Chondrocyte (in vitro differentiated cells): ENCODE data around the gene CCDC117. TPM values are rescaled to one million over a fixed set of nuclear protein-coding genes. Genes with fewer than 3 reads are reported as not detected.
A peak's percentile ranks its signal among the peaks of the same experiment; 100 is the strongest.

Experiments
- DNase-seq: peaks from one replicate; pipeline ENCODE4 v3.0.0; 2021; ENCODE audit warnings: mixed read lengths, low spot score
- H3K27ac Mint-ChIP-seq: one replicate; pipeline ENCODE4 v1.8.0; 2021; ENCODE audit warnings: mild to moderate bottlenecking, moderate library complexity, mixed read lengths; ENCODE audit not compliant: unreplicated experiment
- H3K27me3 Mint-ChIP-seq: 2 replicates; pipeline ENCODE4 v1.8.0; 2021; ENCODE audit warnings: low read depth, mixed read lengths
- H3K36me3 Mint-ChIP-seq: 2 replicates; pipeline ENCODE4 v1.8.0; 2021; ENCODE audit warnings: low read depth, mixed read lengths
- H3K4me1 Mint-ChIP-seq: 2 replicates; pipeline ENCODE4 v1.8.0; 2021; ENCODE audit warnings: low read depth, mild to moderate bottlenecking, mixed read lengths
- H3K4me3 Mint-ChIP-seq: one replicate; pipeline ENCODE4 v1.8.0; 2021; ENCODE audit warnings: mild to moderate bottlenecking, moderate library complexity, mixed read lengths; ENCODE audit not compliant: unreplicated experiment
- H3K9me3 Mint-ChIP-seq: 2 replicates; pipeline ENCODE4 v1.8.0; 2021; ENCODE audit warnings: low read depth, mixed read lengths
- total RNA-seq: library from RNA; stranded (reverse); gene quantifications from 3 replicates; pipeline ENCODE4 v1.2.1, GENCODE V29; 2021
- TF ChIP-seq, protein P1 (sequence below): fragments of 200-600 bp; sonication (generic); IDR thresholded peaks from 2 replicates; pipeline ENCODE4 v1.5.0; 2021; ENCODE audit warnings: antibody characterized with exemption, mild to moderate bottlenecking, moderate library complexity

Gene CCDC117
- total RNA-seq, 1 donor from 2014 or later = 23.4 TPM

DNA sequence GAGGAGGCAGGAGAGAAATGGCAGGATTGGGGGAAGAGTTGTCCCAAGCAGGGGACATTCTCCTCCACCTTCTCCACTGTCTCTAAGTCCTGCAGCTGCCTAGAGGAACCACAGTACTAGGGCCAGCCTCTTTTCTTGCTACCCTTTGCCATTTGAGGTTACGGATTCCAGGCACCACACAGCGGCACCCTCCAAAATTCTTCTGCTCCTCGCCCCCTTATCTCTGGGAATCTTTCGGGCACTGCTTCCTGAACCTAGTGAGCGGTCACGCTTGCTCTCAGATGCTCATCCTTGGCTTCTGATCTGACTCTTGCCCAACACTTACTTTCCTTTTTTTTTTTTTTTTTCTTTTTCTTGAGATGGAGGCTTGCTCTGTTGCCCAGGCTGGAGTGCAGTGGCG lies 54.4 kb downstream of the CCDC117 start:
- no peaks in the 10 kb centered on the region for H3K9me3 Mint-ChIP-seq
- peaks cover 6% of the 10 kb centered on the region for H3K4me1 Mint-ChIP-seq
- DNase-seq = no peak
- no peak overlapping the region for H3K4me3 Mint-ChIP-seq
- H3K27me3 Mint-ChIP-seq = no peaks in the 10 kb centered on the region
- no peaks in the 10 kb centered on the region for H3K36me3 Mint-ChIP-seq
- TF ChIP-seq, protein P1, sequence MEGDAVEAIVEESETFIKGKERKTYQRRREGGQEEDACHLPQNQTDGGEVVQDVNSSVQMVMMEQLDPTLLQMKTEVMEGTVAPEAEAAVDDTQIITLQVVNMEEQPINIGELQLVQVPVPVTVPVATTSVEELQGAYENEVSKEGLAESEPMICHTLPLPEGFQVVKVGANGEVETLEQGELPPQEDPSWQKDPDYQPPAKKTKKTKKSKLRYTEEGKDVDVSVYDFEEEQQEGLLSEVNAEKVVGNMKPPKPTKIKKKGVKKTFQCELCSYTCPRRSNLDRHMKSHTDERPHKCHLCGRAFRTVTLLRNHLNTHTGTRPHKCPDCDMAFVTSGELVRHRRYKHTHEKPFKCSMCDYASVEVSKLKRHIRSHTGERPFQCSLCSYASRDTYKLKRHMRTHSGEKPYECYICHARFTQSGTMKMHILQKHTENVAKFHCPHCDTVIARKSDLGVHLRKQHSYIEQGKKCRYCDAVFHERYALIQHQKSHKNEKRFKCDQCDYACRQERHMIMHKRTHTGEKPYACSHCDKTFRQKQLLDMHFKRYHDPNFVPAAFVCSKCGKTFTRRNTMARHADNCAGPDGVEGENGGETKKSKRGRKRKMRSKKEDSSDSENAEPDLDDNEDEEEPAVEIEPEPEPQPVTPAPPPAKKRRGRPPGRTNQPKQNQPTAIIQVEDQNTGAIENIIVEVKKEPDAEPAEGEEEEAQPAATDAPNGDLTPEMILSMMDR = no peak
- no peak overlapping the region for H3K27ac Mint-ChIP-seq

DNA sequence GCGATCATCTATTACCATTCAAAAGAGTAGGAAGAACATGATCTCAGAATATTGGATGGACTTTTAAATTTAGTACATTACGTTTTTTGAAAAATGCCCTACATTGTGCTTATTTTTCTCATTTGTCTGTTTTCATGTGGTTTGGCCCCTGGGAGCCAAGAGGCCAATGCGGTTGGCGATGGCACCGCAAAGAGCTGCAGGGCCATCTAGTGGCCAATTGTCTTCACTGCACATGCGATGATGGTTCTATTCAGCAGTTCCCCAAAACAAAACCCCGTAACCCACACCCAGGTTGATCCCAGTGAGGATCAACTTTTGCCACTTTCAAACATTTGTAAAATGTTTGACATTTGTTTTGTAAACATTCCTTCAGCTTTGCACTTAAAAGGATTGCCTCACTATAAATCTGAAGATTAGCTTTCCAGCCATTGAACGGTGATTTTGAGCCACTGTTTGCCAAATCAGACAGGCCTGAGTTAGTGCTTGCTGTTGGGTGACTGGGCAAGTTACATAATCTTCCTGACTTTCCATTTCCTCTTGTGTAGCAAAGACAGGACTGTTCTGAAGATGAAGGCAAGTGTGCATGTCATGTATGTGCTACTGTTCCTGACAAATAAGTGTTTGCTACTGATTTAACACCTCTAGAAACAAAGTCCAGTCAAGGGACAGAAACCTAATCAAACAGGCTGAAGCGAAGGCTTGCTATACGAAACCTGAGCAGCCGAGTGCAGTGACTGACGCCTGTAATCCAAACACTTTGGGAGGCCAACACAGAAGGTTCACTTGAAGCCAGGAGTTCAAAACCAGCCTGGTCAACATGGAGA lies 57.1 kb downstream of the CCDC117 start:
- TF ChIP-seq, protein P1 = peak; percentile 99
- H3K4me3 Mint-ChIP-seq = no peak overlapping the region
- no peaks in the 10 kb centered on the region for H3K36me3 Mint-ChIP-seq
- H3K27me3 Mint-ChIP-seq = no peaks in the 10 kb centered on the region
- H3K9me3 Mint-ChIP-seq = no peaks in the 10 kb centered on the region
- H3K4me1 Mint-ChIP-seq = peaks cover 6% of the 10 kb centered on the region
- DNase-seq = no peak
- H3K27ac Mint-ChIP-seq = no peak overlapping the region

DNA sequence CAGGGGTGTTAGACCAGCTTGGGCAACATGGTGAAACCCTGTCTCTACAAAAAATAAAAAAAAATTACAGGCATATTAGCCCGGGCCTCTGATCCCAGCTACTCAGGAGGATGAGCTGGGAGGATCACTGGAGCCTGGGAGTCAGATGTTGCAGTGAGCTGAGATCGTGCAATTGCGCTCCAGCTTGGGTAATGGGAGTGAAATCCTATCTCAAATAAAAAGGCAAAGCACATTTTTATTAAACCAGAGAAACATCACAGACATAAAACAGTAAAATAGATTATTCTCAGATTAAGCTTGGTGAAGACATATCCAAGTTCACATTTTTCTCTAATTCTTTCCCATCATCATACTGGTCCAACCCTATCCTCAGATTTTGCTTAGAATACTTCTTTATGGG lies 57.9 kb downstream of the CCDC117 start:
- no peaks in the 10 kb centered on the region for H3K9me3 Mint-ChIP-seq
- TF ChIP-seq, protein P1 = no peak

DNA sequence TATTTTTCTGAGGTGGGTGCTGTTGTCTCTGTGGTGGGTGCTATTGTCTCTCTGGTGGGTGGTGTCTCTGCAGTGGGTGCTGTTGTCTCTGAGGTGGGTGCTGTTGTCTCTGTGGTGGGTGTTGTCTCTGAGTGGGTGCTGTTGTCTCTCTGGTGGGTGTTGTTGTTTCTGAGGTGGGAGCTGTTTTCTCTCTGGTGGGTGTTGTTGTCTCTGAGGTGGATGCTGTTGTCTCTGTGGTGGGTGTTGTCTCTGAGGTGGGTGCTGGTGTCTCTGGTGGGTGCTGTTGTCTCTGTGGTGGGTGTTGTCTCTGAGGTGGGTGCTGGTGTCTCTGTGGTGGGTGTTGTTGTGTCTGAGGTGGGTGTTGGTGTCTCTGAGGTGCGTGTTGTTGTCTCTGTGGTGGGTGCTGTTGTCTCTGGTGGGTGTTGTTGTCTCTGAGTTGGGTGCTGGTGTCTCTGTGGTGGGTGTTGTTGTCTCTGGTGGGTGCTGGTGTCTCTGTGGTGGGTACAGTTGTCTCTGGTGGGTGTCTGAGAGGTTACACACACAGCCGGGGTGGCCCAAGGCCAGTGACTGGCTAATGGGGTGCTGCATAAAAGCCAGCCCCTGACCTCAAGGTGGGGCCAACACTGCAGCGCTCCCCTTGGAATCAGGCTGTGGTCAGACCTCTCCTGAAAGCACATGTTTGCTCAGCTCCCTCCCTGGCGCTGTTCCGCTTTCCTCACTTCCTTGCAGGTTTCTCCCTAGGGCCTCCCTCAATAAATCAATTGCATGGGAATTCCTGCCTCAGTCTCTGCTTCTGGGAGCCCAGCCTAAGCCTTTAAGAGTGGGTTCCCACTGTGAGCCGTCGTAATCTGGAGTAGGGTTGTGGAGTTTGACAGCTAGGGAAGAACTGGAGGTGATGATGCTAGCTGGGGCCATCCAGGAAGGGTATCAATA lies 58.9 kb downstream of the CCDC117 start:
- DNase-seq = no peak
- Mint-ChIP-seq H3K4me3 (no peak overlapping the region), H3K4me1 (peaks cover 6% of the 10 kb centered on the region), H3K36me3 (no peaks in the 10 kb centered on the region), H3K27ac (peak overlapping the region; percentile 51), H3K27me3 (no peaks in the 10 kb centered on the region), H3K9me3 (no peaks in the 10 kb centered on the region)
- TF ChIP-seq, protein P1 = no peak

More for the DNA sequence above, 57.9 kb downstream of the CCDC117 start:
- H3K4me1 Mint-ChIP-seq = peaks cover 6% of the 10 kb centered on the region
- DNase-seq = no peak
- H3K4me3 Mint-ChIP-seq = no peak overlapping the region
- H3K36me3 Mint-ChIP-seq = no peaks in the 10 kb centered on the region
- no peak overlapping the region for H3K27ac Mint-ChIP-seq
- H3K27me3 Mint-ChIP-seq = no peaks in the 10 kb centered on the region

DNA sequence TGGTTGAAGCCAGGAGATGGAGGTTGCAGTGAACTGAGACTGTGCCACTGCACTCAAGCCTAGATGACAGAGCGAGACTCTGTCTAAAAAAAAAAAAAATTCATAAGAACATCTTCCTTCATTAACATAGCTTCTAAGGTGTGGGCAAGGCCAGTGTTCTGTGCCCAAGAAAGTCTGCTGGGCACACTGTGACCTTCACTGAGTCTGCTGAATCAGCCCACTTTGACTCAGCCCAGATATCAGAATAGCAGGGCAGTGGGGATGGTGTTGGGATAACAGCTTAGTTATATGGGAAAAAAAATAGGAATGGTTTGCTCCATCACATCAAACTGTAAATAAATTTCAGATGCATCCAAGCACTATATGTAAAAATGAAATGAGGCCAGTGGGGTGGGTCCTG lies 60.2 kb downstream of the CCDC117 start:
- peaks cover 6% of the 10 kb centered on the region for H3K4me1 Mint-ChIP-seq
- no peak for DNase-seq
- H3K9me3 Mint-ChIP-seq = no peaks in the 10 kb centered on the region
- no peaks in the 10 kb centered on the region for H3K36me3 Mint-ChIP-seq
- TF ChIP-seq, protein P1 = no peak
- no peak overlapping the region for H3K27ac Mint-ChIP-seq
- no peaks in the 10 kb centered on the region for H3K27me3 Mint-ChIP-seq
- no peak overlapping the region for H3K4me3 Mint-ChIP-seq
